ENCODE measurements around the gene EIF4E2. TPM values are rescaled to one million over a fixed set of nuclear protein-coding genes. Genes with fewer than 3 reads are reported as not detected.

Gene EIF4E2
- total RNA-seq, 1 experiment from 2014 or later = 69.6 TPM

DNA sequence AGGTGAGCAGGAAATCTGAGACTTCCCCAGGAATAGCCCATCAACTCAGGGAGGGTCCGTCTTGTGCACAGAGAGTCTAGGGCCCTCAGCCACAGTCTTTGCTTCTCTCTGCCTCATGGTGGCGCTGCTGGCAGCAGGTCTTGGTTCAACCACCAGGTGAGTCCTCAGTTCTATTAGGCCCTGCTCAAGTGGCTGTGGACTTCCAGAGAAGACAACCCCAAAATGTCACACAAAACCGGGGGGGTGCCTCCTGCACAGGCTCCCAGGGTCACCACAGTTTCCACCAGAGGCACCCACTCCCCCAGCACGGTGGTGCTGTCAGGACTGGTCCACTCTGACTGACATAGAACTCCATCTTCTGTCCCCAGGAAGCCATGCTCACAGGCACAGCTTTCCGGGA is 13.4 kb upstream of the EIF4E2 start:
- intact Hi-C loops (cut with micrococcal nuclease; ENCODE audit: unreplicated experiment) = no loop called here
- CTCF ChIA-PET = no interaction called here

DNA sequence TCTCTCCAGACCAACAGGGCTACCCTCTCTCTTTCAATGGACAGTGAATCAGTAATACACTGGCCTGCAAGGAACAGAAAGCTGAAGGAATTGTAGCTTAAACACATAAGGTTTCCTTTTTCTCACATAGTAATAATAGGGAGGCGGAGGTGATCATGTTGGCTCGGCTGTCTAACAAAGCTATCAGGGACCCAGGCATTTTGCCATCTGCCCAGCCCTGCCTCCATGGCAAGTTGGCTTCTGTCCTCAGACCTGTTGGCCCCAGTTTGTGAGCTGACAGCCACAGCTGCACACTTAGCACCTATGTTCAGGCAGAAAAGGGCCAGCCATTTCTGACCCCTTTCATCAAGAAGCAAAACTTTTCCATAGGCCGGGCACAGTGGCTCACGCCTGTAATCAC is 13.0 kb upstream of the EIF4E2 start:
- H3K27ac ChIP-seq = no peak overlapping the region
- H2AFZ ChIP-seq = no peak overlapping the region
- intact Hi-C loops (cut with micrococcal nuclease; ENCODE audit: unreplicated experiment) = no loop called here
- no peaks in the 10 kb centered on the region for H3K4me1 ChIP-seq (replicated peaks; ENCODE audit: insufficient read depth)
- TF ChIP-seq EZH2 (IDR thresholded peaks at IDR 0.05; ENCODE audit: low read depth) (no peak), CTCF (conservative IDR thresholded peaks at IDR 0.05) (no peak)
- no peaks in the 10 kb centered on the region for H3F3A ChIP-seq (ENCODE audit: insufficient read depth, low read depth)
- POLR2A ChIA-PET (ENCODE audit: unreplicated experiment) = no interaction called here
- H3K36me3 ChIP-seq (ENCODE audit: low read depth) = no peaks in the 10 kb centered on the region
- H3K4me2 ChIP-seq = no peak overlapping the region
- no peak overlapping the region for H3K4me3 ChIP-seq
- no peaks in the 10 kb centered on the region for H3K27me3 ChIP-seq (ENCODE audit: insufficient read depth, low read depth)
- no peaks in the 10 kb centered on the region for H4K20me1 ChIP-seq (ENCODE audit: insufficient read depth)
- H3K79me2 ChIP-seq (ENCODE audit: low read depth) = no peaks in the 10 kb centered on the region
- no TSS peak for BruUV-seq (replicated peaks)
- CTCF ChIA-PET = no interaction called here
- H3K9me3 ChIP-seq (ENCODE audit: insufficient read depth, low read depth) = 0 out of 2 replicates have a peak, but pooled peaks cover 2% of the 10 kb centered on the region
- DNase-seq = no peak
- no peaks in the 10 kb centered on the region for H3K9me2 ChIP-seq (ENCODE audit: insufficient read depth)

More for the DNA sequence above, 13.4 kb upstream of the EIF4E2 start:
- no peak overlapping the region for H2AFZ ChIP-seq
- H3K36me3 ChIP-seq (ENCODE audit: low read depth) = no peaks in the 10 kb centered on the region
- BruUV-seq (replicated peaks) = no TSS peak
- DNase-seq = no peak
- H3K79me2 ChIP-seq (ENCODE audit: low read depth) = no peaks in the 10 kb centered on the region
- H3K9me2 ChIP-seq (ENCODE audit: insufficient read depth) = no peaks in the 10 kb centered on the region
- no peak for TF ChIP-seq EZH2 (IDR thresholded peaks at IDR 0.05; ENCODE audit: low read depth)
- peak; percentile 54; the same call in 1 of the 2 replicates for TF ChIP-seq CTCF (conservative IDR thresholded peaks at IDR 0.05)
- H4K20me1 ChIP-seq (ENCODE audit: insufficient read depth) = no peaks in the 10 kb centered on the region
- H3K4me3 ChIP-seq = no peak overlapping the region
- H3K27me3 ChIP-seq (ENCODE audit: insufficient read depth, low read depth) = no peaks in the 10 kb centered on the region
- H3K4me1 ChIP-seq (replicated peaks; ENCODE audit: insufficient read depth) = no peaks in the 10 kb centered on the region
- POLR2A ChIA-PET (ENCODE audit: unreplicated experiment) = no interaction called here
- H3K9me3 ChIP-seq (ENCODE audit: insufficient read depth, low read depth) = 0 out of 2 replicates have a peak, but pooled peaks cover 2% of the 10 kb centered on the region
- no peak overlapping the region for H3K27ac ChIP-seq
- H3F3A ChIP-seq (ENCODE audit: insufficient read depth, low read depth) = no peaks in the 10 kb centered on the region
- H3K4me2 ChIP-seq = no peak overlapping the region

- H3K79me2 ChIP-seq (ENCODE audit: low read depth) = no peaks in the 10 kb centered on the region
- BruUV-seq (replicated peaks) = no TSS peak
- intact Hi-C loops (cut with micrococcal nuclease; ENCODE audit: unreplicated experiment) = no loop called here
- no peak for DNase-seq
- no peak overlapping the region for H2AFZ ChIP-seq
- H3K4me3 ChIP-seq = no peak overlapping the region
- 0 out of 2 replicates have a peak, but pooled peaks cover 2% of the 10 kb centered on the region for H3K9me3 ChIP-seq (ENCODE audit: insufficient read depth, low read depth)
- no peaks in the 10 kb centered on the region for H3K27me3 ChIP-seq (ENCODE audit: insufficient read depth, low read depth)
- no peak overlapping the region for H3K4me2 ChIP-seq
- POLR2A ChIA-PET (ENCODE audit: unreplicated experiment) = interaction anchor here (0.6 kb wide), 1 partner anchor 88 kb away, joined by 11 read pairs; no protein-coding TSS in a partner anchor
- H3K9me2 ChIP-seq (ENCODE audit: insufficient read depth) = no peaks in the 10 kb centered on the region
- no peaks in the 10 kb centered on the region for H3K4me1 ChIP-seq (replicated peaks; ENCODE audit: insufficient read depth)
- no peak overlapping the region for H3K27ac ChIP-seq
- TF ChIP-seq EZH2 (IDR thresholded peaks at IDR 0.05; ENCODE audit: low read depth) = no peak
- no peak for TF ChIP-seq CTCF (conservative IDR thresholded peaks at IDR 0.05)
- no peaks in the 10 kb centered on the region for H4K20me1 ChIP-seq (ENCODE audit: insufficient read depth)
- no peaks in the 10 kb centered on the region for H3F3A ChIP-seq (ENCODE audit: insufficient read depth, low read depth)
- H3K36me3 ChIP-seq (ENCODE audit: low read depth) = no peaks in the 10 kb centered on the region
- CTCF ChIA-PET = interaction anchor here (0.6 kb wide), 1 partner anchor 228 kb away, joined by 7 read pairs; no protein-coding TSS in a partner anchor
Measured at GRCh38 chr2:232538671-232539070, 11.8 kb upstream of the EIF4E2 start.

Data from PC-9 (cell line).